Ascending aorta (tissue), 2 donors: ENCODE data around the gene PFKP. TPM values are rescaled to one million over a fixed set of nuclear protein-coding genes. Genes with fewer than 3 reads are reported as not detected.
A peak's percentile ranks its signal among the peaks of the same experiment; 100 is the strongest.

Experiments
- DNase-seq, 2 donors: peaks; one replicate each; pipeline ENCODE4 v3.0.0-alpha.2; 2019; ENCODE audit warnings: low spot score in 2 of 2
- H3K27ac ChIP-seq, 2 donors: fragments of 200-600 bp; sonication (generic); one replicate each; pipeline ENCODE4 v1.5.1; 2016 to 2017; ENCODE audit warnings: mild to moderate bottlenecking in 1 of 2
- H3K27me3 ChIP-seq: fragments of 200-600 bp; sonication (generic); one replicate; pipeline ENCODE4 v1.5.1; 2017
- H3K36me3 ChIP-seq, 2 donors: fragments of 200-600 bp; sonication (generic); one replicate each; pipeline ENCODE4 v1.5.1; 2016
- H3K4me1 ChIP-seq, 2 donors: fragments of 200-600 bp; sonication (generic); one replicate each; pipeline ENCODE4 v1.5.1; 2016 to 2017; ENCODE audit warnings: mild to moderate bottlenecking in 1 of 2
- H3K4me3 ChIP-seq, 2 donors: fragments of 200-600 bp; sonication (generic); one replicate each; pipeline ENCODE4 v1.5.1; 2016 to 2017; ENCODE audit warnings: mild to moderate bottlenecking in 1 of 2
- H3K9me3 ChIP-seq, 2 donors: fragments of 200-600 bp; sonication (generic); one replicate each; pipeline ENCODE4 v1.5.1; 2016
- CTCF ChIP-seq, 3 experiments: fragments of 200-600 bp in 2 of 3; fragments of 450-650 bp in 1 of 3; sonication (generic) in 2 of 3; IDR thresholded peaks; one replicate each; pipeline ENCODE4 v1.5.1; 2016 to 2019; ENCODE audit warnings: antibody characterized with exemption in 3 of 3, mild to moderate bottlenecking in 1 of 3, moderate library complexity in 1 of 3
- intact Hi-C: fragments of 100-400 bp; cut with DNase I; formaldehyde crosslinking; loops from one replicate; pipeline ENCODE4 v1.15.1; 2023
- total RNA-seq: library from RNA; depleted of rRNA; stranded (reverse); fragments of >200 nt; gene quantifications from one replicate; pipeline ENCODE4 v1.1.0, GENCODE V29; 2016

PFKP gene
- total RNA-seq, 1 donor from 2014 or later = 197 TPM

GRCh38 chr10:3068201-3068967, 1.0 kb downstream of the PFKP start:
- peak in 1 of 2 donors; percentile 85 for DNase-seq
- H3K4me1 ChIP-seq = peaks cover 0 to 14% of the 10 kb centered on the region in 2 donors

GRCh38 chr10:3068968-3069737, 1.8 kb downstream of the PFKP start:
- H3K4me1 ChIP-seq = peaks cover 0 to 14% of the 10 kb centered on the region in 2 donors
- DNase-seq = no peak
- peak overlapping the region; percentile 87 for H3K4me3 ChIP-seq
- no peak for TF ChIP-seq CTCF (IDR thresholded peaks at IDR 0.05)
- no peaks in the 10 kb centered on the region for H3K9me3 ChIP-seq
- H3K27me3 ChIP-seq = no peaks in the 10 kb centered on the region
- H3K36me3 ChIP-seq = no peaks in the 10 kb centered on the region
- intact Hi-C loops = loop anchor here (1.0 to 5.0 kb wide), 4 partner anchors 22 to 53 kb away; no protein-coding TSS in a partner anchor
- H3K27ac ChIP-seq = peak overlapping the region; percentile 72 to 78

More at GRCh38 chr10:3068201-3068967, 1.0 kb downstream of the PFKP start:
- Histone ChIP-seq H3K27ac (peak overlapping the region; percentile 72 to 78), H3K36me3 (no peaks in the 10 kb centered on the region), H3K9me3 (no peaks in the 10 kb centered on the region), H3K4me3 (peak overlapping the region; percentile 87), H3K27me3 (no peaks in the 10 kb centered on the region)
- intact Hi-C loops = loop anchor here (1.0 to 5.0 kb wide), 3 partner anchors 23 to 54 kb away; no protein-coding TSS in a partner anchor
- TF ChIP-seq CTCF (IDR thresholded peaks at IDR 0.05) = peak; percentile 37 to 42 (median 39)

- peak overlapping the region in 1 of 2 donors; percentile 87 for H3K4me3 ChIP-seq
- no peak for DNase-seq
- peaks cover 0 to 14% of the 10 kb centered on the region in 2 donors for H3K4me1 ChIP-seq
- no peak for TF ChIP-seq CTCF (IDR thresholded peaks at IDR 0.05)
- no peak overlapping the region for H3K27ac ChIP-seq
- H3K36me3 ChIP-seq = no peaks in the 10 kb centered on the region
- no peaks in the 10 kb centered on the region for H3K9me3 ChIP-seq
- intact Hi-C loops = loop anchor here (1.0 to 5.0 kb wide), 2 partner anchors 37 to 52 kb away; no protein-coding TSS in a partner anchor
- H3K27me3 ChIP-seq = no peaks in the 10 kb centered on the region
These were observed 2.5 kb downstream of the PFKP start for GRCh38 chr10:3069876-3070275.

- intact Hi-C loops = no loop called here
- peaks cover 0 to 11% of the 10 kb centered on the region in 2 donors for H3K4me1 ChIP-seq
These were observed 4.3 kb downstream of the PFKP start for GRCh38 chr10:3071405-3072198.

More at GRCh38 chr10:3071405-3072198, 4.3 kb downstream of the PFKP start:
- Histone ChIP-seq H3K36me3 (peaks cover 0 to 5% of the 10 kb centered on the region in 2 donors), H3K27me3 (no peaks in the 10 kb centered on the region), H3K4me3 (no peak overlapping the region), H3K9me3 (no peaks in the 10 kb centered on the region), H3K27ac (no peak overlapping the region)
- no peak for TF ChIP-seq CTCF (IDR thresholded peaks at IDR 0.05)
- DNase-seq = no peak
